Keratinocyte (primary cell): ENCODE measurements around the gene HIVEP2.

Source experiments
- EZH2 ChIP-seq: IDR thresholded peaks from one replicate; pipeline ENCODE4 v1.6.1; 2012; ENCODE audit warnings: inconsistent platforms, mild to moderate bottlenecking, low read length, moderate library complexity
- TF ChIP-seq, protein P1 (sequence below), 3 experiments: IDR thresholded peaks in 1 of 3; conservative IDR thresholded peaks in 1 of 3; optimal IDR thresholded peaks in 1 of 3; 2 replicates in 2 of 3; 3 replicates in 1 of 3; pipeline versions ENCODE3 to v1.5.1; 2011; ENCODE audit warnings: low read length in 3 of 3, mild to moderate bottlenecking in 3 of 3, moderate library complexity in 2 of 3, control low read depth in 1 of 3, inconsistent platforms in 1 of 3; ENCODE audit not compliant: insufficient read depth in 2 of 3; ENCODE audit errors: extremely low read depth in 1 of 3

DNA sequence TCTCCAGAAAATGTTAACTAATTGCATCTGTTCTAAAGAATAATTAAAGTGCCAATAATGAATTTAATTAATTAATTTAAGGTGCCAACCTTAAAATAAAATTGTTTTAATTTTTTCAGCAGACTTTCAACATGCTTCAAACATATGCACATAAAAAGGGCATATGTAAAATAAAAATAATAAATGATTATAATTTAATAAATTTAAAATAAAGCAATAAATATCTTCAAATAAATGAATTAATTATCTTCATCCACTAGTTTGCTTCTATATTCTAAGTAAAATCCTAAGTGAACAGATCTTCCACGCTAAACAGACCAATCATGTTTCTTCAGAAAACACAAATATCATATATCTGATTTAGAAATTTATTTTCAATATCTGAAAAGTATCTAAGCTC, 119.2 kb downstream of the HIVEP2 start:
- TF ChIP-seq, protein P1, sequence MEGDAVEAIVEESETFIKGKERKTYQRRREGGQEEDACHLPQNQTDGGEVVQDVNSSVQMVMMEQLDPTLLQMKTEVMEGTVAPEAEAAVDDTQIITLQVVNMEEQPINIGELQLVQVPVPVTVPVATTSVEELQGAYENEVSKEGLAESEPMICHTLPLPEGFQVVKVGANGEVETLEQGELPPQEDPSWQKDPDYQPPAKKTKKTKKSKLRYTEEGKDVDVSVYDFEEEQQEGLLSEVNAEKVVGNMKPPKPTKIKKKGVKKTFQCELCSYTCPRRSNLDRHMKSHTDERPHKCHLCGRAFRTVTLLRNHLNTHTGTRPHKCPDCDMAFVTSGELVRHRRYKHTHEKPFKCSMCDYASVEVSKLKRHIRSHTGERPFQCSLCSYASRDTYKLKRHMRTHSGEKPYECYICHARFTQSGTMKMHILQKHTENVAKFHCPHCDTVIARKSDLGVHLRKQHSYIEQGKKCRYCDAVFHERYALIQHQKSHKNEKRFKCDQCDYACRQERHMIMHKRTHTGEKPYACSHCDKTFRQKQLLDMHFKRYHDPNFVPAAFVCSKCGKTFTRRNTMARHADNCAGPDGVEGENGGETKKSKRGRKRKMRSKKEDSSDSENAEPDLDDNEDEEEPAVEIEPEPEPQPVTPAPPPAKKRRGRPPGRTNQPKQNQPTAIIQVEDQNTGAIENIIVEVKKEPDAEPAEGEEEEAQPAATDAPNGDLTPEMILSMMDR (optimal IDR thresholded peaks at IDR 0.05 in 1 of 3, IDR thresholded peaks at IDR 0.05 in 1 of 3, conservative IDR thresholded peaks at IDR 0.05 in 1 of 3; ENCODE audit: extremely low read depth in 1 of 3, insufficient read depth in 2 of 3, low read length in 3 of 3) = no peak
- no peak for TF ChIP-seq EZH2
